Kidney epithelial cell (primary cell): Measurements from ENCODE around the gene FEZF2. TPM values are rescaled to one million over a fixed set of nuclear protein-coding genes. Genes with fewer than 3 reads are reported as not detected.

Experiments
- DNase-seq: peaks from one replicate; pipeline ENCODE4 v3.0.0-alpha.2; 2010; ENCODE audit warnings: low read depth
- H3K27me3 ChIP-seq: 2 replicates; pipeline ENCODE4 v1.6.0; 2011; ENCODE audit warnings: low read length; ENCODE audit not compliant: control insufficient read depth, insufficient read depth
- H3K36me3 ChIP-seq: 2 replicates; pipeline ENCODE4 v1.5.1; 2011; ENCODE audit warnings: low read length; ENCODE audit not compliant: control insufficient read depth, insufficient read depth
- H3K4me3 ChIP-seq: 2 replicates; pipeline ENCODE4 v1.5.1; 2011; ENCODE audit warnings: low read depth, mild to moderate bottlenecking, control low read depth, low read length
- CTCF ChIP-seq: IDR thresholded peaks from 2 replicates; pipeline ENCODE4 v1.5.1; 2011; ENCODE audit warnings: mild to moderate bottlenecking, moderate library complexity, low read length, control low read depth, inconsistent platforms; ENCODE audit not compliant: insufficient read depth, poor library complexity, severe bottlenecking
- total RNA-seq: library from RNA; depleted of rRNA; stranded (reverse); fragments of >200 nt; gene quantifications from 2 replicates; pipeline ENCODE4 v1.2.3, GENCODE V29; 2015

Gene FEZF2
- total RNA-seq, 1 donor from 2014 or later, result not detected

GRCh38 chr3:62387251-62387650 is 13.9 kb upstream of the FEZF2 start:
- DNase-seq, result no peak
- no peak for TF ChIP-seq CTCF
- Histone ChIP-seq H3K36me3 (no peaks in the 10 kb centered on the region), H3K4me3 (no peak overlapping the region), H3K27me3 (peaks cover 2% of the 10 kb centered on the region)

- no peaks in the 10 kb centered on the region for H3K36me3 ChIP-seq
- peaks cover 65% of the 10 kb centered on the region for H3K27me3 ChIP-seq
- no peak for TF ChIP-seq CTCF
Measured at GRCh38 chr3:62379321-62379798, 6.0 kb upstream of the FEZF2 start.

GRCh38 chr3:62378921-62379320 is 5.6 kb upstream of the FEZF2 start:
- Histone ChIP-seq H3K36me3 (no peaks in the 10 kb centered on the region), H3K4me3 (no peak overlapping the region), H3K27me3 (peaks cover 69% of the 10 kb centered on the region)
- DNase-seq, result no peak
- TF ChIP-seq CTCF, result no peak

More at GRCh38 chr3:62379321-62379798, 6.0 kb upstream of the FEZF2 start:
- H3K4me3 ChIP-seq, result no peak overlapping the region
- no peak for DNase-seq

- no peak for DNase-seq
- Histone ChIP-seq H3K27me3 (peaks cover 75% of the 10 kb centered on the region), H3K36me3 (no peaks in the 10 kb centered on the region), H3K4me3 (no peak overlapping the region)
- TF ChIP-seq CTCF, result no peak
Measured at GRCh38 chr3:62378311-62378789, 5.0 kb upstream of the FEZF2 start.

- DNase-seq, result no peak
- no peak for TF ChIP-seq CTCF
- peaks cover 87% of the 10 kb centered on the region for H3K27me3 ChIP-seq
- H3K4me3 ChIP-seq, result no peak overlapping the region
- no peaks in the 10 kb centered on the region for H3K36me3 ChIP-seq
Measured at GRCh38 chr3:62376906-62377877, 3.8 kb upstream of the FEZF2 start.

GRCh38 chr3:62376454-62376720 is 3.0 kb upstream of the FEZF2 start:
- TF ChIP-seq CTCF, result no peak
- H3K36me3 ChIP-seq, result no peaks in the 10 kb centered on the region
- peaks cover 93% of the 10 kb centered on the region for H3K27me3 ChIP-seq
- no peak for DNase-seq
- H3K4me3 ChIP-seq, result no peak overlapping the region
